GM03348 (cell line): ENCODE measurements around the gene CEBPG.

ENCODE experiments used
- DNase-seq: peaks from one replicate; pipeline ENCODE4 v3.0.0; 2012; ENCODE audit warnings: low spot score

Gene CEBPG

DNA sequence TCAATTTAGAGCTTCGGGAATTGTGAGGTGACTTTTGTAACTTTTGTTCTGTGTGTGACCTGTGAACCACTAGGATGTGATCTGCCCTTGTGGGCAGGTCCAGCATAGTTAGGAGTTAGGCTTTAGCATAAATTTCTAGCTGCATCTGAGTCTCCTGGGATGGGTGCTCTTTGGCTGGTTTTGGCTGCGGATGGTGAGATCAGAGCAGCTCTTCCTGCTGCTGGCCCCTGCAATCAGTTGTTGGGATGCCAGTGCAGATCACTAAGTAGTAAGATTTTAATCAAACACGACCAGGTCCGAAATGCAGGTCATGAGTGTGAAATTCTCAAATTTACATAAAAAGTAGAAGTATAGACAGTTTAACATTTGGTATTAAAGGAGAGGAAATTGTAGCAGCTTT lies 8.5 kb downstream of the CEBPG start:
- DNase-seq = no peak

DNA sequence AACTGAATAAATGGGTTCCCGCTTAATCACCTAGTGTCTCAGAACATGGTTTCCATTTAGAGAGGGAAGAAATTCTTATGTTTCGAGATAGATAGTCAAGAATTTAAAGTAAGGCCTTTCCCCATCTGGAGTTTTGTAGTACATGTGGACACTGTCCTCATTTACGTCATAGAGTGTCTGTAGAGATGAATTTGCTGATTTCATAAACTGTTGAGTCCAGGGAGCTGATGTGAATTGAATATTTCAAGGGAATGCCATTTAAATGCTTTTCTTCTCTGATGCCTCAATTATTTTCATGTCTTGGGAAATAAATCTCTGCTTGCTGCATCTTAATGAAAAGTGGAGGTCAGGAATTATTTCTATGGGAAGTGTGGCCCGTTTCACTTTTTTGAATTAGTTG lies 9.5 kb downstream of the CEBPG start:
- DNase-seq = no peak

DNA sequence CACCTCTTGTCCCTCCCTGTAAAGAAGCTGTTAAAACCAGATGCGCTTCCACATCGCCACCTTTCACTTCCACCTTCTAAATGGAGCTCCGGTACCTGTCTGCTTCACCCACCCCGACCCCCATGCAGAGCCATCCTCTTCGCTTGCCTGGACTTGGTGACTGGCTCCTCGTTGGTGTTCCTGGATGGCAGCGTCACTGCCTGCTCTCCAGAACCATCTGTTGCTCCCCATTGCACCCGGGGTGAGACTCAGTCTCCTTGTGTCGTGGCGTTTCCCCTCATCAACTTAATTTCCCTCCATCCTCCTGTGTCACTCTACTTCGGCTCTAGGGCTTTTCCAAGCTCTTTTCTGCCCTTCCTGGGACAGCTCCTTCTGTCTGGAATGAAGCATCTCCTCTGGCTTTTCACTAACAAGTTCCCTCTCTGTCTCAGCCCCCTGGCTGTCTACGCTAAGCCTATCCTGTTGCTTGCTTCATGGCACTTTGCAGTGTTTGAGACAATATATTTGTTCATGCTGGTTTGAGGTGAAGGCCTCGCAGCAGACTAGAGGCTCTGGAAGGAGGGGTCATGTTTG lies 10.3 kb downstream of the CEBPG start:
- DNase-seq = no peak

DNA sequence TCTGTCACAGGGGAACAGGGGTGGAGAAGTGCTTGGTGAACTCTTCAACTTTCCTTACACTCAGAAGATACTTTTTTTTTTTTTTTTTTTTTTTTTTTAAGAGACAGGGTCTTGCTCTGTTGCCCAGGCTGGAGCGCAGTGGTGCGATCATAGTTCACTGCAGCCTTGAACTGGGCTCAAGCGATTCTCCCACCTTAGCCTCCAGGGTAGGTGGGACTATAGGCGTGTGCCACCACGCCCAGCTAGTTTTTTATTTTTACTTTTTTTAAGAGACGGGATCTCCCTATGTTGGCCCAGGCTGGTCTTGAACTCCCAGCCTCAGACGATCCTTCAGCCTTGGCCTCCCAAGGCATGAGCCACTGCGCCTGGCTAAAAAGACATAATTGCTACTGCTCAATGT lies 11.5 kb downstream of the CEBPG start:
- no peak for DNase-seq

DNA sequence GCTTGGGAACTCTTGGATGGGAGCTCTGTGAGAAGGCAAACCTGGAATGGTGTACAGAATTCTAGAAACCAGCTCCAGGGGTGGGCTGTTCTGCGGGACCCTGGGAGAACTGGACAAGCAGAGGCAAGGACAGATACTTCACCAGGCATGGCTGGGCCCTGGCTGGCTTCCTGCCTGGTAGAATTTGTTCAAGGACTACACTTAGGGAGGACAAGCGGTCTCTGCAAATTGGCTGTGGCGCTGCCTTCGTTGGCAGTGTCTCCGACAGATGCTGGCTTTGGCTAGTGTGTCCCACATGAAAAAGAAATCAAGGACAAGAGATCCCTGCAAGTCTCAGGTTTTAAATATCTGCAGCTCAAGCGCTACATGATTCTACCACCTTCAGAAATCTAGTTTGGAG lies 12.4 kb downstream of the CEBPG start:
- DNase-seq = no peak

DNA sequence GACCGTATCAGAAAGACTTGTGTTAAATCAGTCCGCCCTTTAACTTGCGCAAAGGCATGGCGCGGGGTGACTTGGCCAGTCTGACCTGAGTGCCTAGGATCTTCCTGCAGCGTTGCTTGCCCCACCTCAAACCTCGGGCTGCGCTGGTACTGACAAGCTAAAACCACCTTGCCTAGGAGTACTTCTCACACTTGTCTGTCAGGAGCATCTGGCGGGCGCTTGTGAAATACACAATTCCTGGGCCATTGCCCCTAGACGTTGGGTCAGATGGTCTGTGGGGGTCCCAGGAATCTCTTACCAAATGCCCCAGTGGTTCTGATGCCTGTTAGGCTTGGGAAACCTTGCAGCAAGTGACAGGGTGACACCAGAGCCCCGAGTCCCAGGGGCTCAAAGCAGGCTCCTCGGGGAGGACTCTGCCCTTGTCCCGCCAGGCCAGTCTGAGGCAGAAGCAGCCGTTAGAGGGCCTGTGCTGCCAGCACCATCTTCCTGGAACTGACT lies 12.9 kb downstream of the CEBPG start:
- DNase-seq = no peak

DNA sequence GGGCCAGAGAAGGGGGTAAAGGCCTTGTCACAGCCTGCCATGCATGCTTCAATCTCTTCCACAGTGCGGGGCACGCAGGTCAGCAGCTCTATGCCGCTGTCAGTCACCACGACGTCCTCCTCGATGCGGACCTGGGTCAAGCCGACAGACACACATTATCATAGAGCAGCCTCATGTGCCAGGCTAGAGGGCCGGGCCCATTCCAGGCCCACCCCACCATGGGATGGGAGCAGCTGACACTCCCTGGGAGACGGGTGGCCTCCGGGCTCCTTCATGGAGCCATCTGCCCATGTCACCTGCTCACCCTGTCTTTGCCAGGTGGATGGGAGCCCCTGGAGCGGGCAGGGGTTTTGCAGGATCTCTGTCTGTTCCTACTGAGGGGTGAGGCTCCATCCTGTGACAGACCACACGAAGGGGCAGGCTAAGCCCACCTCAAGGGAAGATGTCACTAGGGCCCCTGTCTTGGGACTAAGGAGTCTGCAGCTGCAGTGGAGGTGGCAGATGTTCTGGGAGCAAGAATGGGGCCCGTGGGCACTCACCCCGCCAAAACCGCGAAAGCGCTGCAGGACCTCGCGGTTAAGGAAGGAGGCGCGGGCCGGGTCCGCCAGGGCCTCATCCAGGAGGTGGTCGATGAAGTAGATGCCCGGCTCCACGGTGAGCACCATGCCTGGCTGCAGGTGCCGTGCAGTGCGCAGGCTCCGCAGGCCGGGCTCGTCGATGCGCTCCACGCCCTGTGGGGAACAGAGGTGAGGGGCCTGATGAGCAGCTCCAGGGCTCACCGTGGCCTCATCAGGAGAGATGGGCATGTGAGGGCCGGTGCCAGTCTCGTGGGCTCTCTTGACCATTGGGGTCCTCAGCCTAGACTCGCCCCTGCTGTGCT lies 14.1 kb downstream of the CEBPG start:
- no peak for DNase-seq

DNA sequence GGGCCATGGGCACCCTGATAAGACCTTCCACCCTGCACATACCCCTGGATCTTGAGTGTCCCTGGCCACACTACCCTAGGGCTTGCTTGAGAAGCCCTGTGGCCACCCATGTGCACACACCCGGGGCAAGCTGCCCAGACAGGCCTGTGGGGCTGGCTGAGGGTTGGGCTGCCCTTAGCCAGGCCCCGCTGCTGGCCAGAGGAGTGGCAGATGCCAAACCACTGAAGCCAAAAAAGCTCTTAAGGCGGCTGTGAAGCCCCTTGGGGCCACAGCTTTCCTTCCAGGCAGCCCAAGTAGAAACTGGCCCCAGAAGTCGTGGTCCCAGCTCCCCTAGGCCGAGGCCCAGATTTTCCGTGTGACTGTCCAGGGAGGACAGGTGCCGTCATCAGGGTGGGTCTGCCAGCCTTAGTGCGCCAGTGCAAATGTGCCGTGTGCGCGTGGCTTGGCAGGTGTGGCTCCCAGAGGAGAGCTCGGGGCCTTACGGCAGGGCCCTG lies 14.8 kb downstream of the CEBPG start:
- DNase-seq = peak; percentile 43

DNA sequence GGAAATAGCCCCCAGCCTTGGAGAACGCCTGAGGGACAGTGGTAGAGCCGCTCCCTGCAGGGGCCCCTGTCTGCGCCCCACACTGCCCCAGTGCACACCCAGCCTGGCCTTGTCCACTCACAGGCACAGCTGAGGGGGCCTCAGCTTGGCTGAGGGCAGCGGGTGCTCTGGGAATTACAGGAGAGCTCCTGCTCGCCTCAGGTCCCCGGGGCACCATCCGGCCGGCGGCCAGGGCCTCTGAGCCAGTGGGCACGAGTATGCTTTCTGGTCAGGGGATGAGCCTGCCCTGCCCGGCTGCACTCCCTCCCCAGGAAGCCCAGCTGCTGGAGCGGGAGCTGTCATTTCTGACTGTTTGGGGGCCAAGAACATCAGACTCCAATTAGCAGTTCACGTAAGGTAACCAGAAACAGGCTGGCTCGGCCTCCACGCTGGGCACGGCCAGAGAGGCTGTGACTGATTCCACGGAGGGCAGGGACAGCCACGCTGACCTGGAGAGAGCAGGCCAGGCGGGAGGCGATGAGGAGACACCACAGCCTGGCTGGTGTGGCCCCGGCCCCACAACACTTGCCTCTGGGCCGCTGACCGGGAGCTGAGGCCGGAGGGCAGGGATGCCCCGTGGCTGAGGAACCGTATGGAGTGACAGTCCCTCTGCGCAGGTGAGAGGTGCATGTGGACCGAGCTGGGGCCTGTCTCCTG lies 15.4 kb downstream of the CEBPG start:
- peak; percentile 6 for DNase-seq

DNA sequence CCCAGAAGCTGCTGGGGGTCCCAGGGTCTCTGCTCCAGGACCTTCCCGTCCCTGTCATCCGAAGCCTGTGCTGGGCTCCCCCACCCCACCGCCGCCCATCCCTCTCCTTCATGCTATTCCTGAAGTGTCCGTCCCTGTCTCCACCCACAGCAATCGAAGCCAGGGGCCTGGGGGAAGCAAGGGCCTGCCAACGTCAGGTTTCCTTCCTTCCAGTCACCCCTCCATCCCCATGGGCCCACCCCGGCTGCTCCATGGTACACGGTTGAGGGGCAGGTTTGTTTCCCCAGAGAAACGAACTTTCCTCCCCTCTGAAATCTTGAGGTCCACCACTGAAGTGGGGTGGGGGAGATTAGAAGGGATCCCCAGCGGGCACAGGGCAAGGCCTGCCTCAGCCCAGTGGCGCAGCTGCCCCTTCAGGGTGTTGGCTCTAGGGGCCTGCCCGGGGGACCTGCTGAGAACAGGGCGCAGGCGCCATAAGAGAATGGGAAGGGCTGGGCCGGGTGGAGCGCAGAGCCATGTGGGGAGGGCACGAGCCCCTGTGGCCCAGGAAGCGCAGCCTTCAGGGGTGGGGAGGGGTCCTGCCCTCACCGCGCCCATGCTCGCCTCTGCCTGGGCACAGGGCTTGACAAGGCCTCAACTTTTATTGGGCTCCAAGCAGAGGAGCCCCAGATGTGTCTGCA lies 16.1 kb downstream of the CEBPG start:
- DNase-seq = no peak

DNA sequence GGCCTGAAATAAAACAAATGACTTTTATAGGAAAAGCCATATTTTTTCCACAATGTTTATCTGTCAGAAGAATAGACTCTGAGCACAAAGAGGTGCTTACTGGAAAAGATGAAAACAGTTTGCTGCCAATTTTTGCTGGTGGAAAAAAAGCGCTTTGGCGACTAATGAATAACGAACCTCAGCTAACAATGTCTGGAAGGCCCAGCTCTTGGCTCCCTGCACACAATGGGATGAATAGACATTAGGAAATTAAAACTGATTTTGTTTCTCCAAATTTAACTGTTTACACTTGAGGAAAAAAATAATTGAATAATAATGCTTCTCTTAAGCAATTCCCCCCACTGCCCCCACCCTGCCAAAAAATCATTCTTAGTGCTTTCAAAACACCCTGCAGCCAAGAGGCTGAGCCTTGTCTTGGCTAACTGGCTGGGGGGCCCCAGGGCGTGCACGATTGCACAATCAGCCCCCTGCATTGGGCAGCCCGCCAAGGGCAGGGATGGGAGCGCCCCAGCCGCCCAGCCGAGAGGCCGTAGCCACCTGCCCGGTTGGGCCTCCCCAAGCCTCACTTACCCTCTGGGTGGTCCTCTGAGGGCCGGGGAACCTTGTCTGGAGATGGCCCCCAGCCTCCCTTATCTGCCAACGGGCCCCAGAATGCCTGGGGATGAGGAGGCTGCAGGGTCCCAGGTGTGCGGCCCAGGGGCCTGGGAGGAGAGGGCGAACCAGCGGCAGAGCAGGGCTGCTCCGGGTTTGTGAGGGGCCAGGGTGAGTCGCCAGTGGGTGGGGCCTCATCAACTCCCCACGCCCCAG lies 16.8 kb downstream of the CEBPG start:
- DNase-seq = no peak

DNA sequence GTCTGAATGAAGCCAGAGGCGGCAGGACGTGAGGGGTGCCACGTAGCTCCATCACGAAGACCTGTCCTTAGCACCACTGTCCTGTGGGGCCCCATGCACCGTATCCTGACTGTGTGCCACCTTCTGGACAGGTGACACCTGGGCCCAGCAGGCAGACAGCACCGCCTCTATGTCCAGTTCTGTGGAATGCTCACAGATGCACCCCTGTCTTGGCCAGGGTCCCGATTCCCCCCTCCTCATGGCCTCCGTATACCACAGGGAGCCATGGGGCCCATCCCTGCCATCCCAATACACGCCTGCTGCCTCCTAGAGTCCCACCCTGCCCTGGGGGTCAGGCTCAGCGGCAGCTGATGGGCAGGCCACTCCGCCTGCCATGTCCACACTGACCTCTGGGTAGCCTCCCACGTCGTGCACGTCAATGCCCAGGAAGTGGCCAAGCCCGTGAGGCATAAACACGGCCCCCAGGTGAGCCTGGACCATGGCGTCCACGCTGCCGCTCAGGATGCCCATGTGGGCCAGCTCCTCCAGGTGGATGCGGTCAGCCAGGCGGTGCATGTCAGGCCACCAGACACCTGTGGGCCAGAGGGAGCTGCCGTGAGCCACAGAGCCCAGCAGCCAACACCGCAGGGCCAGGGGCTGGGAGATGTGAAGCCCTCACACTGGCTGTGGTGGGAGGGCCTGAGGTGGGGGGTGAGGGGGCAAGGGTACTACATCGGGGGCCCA lies 17.6 kb downstream of the CEBPG start:
- DNase-seq = no peak

DNA sequence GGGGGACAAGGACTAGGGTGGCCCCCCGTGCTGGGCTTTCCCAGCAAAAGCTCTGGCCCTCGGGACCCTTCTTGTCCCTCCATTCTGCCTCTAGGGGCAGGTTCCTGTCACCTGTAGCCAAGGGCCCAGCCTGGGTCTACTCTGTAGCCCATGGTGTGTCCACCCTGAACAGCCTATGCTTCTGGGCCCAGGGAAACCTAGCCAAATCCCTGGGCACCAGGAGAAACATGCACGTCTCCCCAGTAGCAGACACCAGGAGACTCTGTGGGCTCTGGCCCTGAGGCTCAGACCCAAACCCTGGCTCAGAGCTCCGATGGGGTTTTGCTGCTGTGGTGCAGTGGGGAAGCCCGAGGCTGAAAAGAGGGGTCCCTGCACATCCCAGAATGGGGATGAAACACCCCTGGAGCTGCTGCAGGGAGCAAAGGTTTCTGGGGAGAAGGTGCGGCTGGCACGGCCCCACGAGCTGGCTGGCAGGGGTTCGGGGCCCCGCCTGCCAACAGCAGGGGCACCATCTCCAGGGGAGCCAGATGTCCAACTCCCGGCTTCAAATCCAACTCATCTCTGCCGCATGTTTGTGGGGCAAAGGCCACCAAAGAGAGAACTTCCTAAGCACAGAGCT lies 18.2 kb downstream of the CEBPG start:
- DNase-seq = no peak

DNA sequence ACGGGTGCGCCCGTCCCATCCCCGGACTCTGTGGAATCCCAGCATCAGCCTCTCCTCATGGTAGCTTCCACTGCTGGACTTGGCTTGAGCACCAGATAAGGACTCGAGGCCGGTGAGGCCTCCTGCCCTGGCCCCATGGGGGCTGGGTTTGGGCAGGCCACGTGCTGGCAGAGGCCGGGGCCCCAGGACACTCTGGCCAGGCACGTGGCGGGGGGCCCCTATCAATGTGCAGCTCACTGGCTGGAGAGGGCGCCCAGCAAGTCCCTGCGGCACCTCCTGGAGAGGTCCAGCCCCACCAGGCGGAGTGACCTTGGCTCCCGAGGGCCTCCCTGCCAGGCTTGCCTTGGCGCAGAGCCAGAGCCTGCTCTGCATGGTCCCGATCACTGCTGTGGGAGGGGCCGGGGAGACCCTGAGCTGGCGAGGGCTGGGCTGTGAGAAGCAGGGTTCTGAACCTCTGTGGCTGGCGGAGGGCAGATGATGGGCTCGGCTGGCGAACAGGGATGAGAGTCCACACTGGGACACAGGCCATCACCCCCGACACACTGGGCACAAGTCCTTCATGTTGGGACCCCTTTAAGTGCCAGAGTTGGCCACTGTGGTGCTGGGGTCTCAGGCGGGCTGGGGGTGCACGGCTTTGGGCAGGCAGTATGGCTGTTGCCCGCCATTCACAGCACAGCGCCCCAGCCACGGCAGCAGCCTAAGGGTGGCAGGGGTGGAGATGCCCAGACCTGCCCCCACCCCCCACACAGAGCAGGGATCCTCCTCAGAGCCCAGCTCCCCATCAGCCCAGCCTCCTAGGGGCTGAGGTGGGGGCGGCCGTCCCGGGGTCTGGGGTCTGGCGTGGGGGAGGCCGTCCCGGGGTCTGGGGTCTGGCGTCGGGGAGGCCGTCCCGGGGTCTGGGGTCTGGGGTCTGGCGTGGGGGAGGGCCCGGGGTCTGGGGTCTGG lies 19.1 kb downstream of the CEBPG start:
- no peak for DNase-seq

DNA sequence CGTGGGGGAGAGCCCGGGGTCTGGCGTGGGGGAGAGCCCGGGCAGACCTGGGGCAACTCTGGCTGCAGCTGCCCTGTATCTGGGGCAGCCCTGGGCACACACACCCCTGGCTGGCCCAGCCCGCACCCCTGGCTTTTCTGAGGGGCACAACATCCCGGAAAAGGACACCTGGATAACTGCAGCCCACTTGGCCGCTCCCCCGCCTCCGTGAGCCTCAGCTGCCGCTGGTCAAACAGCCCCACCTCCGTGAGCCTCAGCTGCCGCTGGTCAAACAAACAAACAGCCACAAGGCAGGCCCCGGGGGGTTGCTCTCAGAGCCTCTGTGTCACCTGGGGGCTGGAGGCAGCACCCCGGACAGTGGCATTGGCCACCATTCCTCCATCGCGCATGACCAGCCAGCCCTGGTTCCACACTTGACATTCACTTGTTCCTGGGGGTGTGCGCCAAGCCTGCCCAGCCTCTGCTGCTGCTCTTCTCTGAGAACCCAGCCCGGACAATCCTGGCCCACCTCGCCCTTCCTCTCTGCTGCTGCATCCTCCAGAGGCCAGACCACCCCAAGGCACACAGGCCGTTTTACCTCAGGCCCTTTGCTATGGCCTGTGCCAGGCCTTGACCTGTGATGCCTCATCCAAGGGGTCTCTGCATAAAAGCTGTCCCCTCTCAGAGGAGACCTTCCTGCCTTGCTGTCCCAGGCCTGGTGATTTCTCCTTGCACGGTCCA lies 19.9 kb downstream of the CEBPG start:
- DNase-seq = no peak

DNA sequence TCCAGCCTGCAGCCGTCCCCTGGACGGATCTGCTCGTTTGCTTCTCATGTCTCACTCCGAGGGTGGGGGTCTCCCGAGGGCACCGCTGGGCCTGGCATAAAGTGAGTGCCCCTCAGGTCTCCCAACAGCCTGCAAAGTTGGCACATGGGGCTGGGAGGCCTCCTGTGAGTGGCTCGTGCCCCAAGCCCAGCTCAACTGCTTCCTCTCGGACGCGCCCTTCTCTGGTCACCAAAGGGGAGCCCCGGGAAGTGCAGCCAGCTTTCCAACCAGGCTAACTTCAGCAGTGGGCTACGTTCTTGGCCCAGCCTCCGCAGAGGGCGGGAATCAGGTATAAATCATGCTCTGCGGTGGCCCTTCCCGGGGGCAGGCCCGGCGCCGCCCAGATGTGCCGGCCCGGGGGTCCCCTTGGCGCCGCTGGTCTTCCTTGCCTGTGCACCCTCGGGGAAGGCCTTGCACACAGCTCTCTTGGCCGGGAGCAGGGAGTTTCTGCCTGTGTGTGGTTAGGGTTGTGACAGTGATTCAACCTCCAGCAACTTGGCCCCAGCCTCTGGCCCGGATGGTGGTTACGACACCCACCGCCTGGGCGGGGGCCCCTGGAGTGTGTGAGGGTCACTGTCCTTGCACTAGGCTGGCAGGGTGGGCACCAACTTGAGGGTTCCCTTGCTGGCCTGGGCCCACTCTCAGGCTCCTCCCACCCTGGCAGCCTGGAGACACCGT lies 20.7 kb downstream of the CEBPG start:
- DNase-seq = peak; percentile 95

DNA sequence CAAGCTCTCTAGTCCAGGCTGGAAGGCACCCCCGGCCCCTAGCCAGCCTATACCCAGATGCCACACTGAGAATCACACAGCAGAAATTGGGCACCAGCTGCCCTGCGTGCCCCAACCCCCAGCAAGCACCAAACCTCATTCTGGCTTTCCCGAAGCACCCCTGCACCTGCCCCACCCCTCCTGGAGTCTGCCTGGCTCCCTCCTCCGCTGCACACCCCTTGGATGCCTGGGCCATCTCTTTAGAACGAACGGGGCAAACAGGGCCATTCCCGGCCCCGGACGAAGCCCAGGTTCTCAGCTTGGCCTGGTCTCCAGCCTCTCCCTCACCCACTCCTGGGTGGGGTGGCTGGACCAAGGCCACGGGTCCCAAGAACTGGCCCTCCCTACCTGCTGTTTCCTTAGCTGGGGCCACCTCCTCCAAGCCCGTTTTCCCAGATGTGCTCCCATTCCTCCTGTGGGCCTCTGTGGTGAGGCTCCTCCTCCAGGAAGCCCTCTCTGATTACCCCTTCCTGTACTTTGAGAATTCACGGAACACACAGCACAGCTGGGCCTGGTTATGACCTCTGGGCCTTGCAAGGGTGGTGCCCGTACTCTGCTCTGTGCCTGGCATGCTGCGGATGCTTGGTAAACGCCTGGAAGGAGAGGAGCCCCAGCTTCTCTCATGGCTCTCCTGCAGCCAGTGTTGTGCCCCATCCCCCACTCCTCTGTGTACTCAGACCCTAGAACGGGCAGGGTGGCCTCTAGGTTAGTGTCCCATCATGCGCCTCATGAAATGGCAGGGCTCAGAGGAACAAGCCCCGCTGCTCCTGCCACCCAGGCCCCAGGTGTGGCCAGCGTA lies 21.4 kb downstream of the CEBPG start:
- DNase-seq = no peak
